ENCODE measurements around the gene FAM181A. TPM values are rescaled to one million over a fixed set of nuclear protein-coding genes. Genes with fewer than 3 reads are reported as not detected.

Gene FAM181A
- total RNA-seq = not detected

DNA sequence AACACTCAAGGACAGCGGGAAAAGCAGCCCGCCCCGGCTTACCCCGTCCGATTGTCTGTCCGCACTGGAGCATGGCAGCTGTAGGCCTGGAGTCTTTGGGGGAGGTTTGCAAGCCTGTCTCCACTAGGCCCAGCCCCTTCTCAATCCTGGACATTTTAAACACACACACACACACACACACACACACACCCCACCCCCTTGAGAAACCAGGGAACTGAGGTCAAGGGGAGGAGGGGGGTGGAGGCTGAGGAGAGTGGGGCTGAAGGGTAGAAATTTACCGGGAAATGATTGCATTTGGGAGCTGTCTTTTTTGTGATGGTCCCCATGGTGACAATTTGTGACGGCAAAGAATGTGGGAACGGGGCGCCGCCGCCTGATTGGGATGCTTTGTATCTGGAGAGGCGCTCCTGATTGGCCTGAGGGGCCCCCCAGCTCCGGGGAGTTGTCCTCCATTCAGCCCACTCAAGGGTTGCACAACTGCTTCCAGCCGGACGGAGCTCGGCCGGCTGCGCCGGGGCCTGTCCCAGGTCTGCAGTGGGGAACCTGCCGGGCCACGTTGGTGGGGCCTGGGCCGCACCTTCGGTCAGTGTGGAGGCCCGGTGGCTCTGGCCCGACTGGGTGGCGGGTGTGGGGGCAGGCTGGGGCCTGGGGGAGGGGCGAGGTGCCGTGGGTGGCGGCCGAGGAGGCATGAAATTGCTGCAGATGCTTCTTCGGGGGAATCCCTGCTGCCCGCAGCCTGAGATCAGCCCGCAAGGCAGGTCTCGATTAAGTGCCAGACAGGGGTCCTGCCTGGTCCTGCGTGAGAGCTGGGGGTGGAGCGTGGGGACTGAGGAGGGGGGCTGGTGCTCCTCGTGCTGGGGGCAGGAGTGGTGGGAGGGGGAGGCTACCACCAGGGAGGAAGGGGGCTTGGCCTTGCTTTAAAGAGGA is at the start of gene FAM181A:
FAM181A (plus strand) TSS at position 472 of the 927 bp plus-strand sequence. CDS start 942 bp downstream, outside the sequence.
- no peak for TF ChIP-seq POLR2A (IDR thresholded peaks at IDR 0.05)
- no peak for TF ChIP-seq CTCF (IDR thresholded peaks at IDR 0.05)
- 61 to 62% methylated on average over 31 to 37 of the region's 38 CpGs for WGBS, 2 donors
- DNase-seq (ENCODE audit: low spot score in 2 of 2) = no peak
- intact Hi-C loops (cut with DNase I; ENCODE audit: low total_unique reads) = no loop called here
- H3K4me3 ChIP-seq (ENCODE audit: low read depth, poor library complexity, severe bottlenecking) = no peak within 1 kb of the TSS

- intact Hi-C loops (cut with DNase I; ENCODE audit: low total_unique reads) = no loop called here
- TF ChIP-seq CTCF (IDR thresholded peaks at IDR 0.05) (no peak), POLR2A (IDR thresholded peaks at IDR 0.05) (no peak)
These were observed 48.9 kb upstream of the FAM181A start for GRCh38 chr14:93878212-93878611.

GRCh38 chr14:93878871-93879270 is 48.3 kb upstream of the FAM181A start:
- H3K4me3 ChIP-seq (ENCODE audit: low read depth, poor library complexity, severe bottlenecking) = no peak overlapping the region
- no peak for DNase-seq (ENCODE audit: low spot score in 2 of 2)
- intact Hi-C loops (cut with DNase I; ENCODE audit: low total_unique reads) = no loop called here
- WGBS, 2 donors = 86 to 92% methylated on average over 4 to 5 of the region's 5 CpGs
- TF ChIP-seq POLR2A (IDR thresholded peaks at IDR 0.05) (no peak), CTCF (IDR thresholded peaks at IDR 0.05) (no peak)

More at GRCh38 chr14:93878212-93878611, 48.9 kb upstream of the FAM181A start:
- no peak for DNase-seq (ENCODE audit: low spot score in 2 of 2)
- 59 to 72% methylated on average over 8 of the region's 8 CpGs for WGBS, 2 donors
- H3K4me3 ChIP-seq (ENCODE audit: low read depth, poor library complexity, severe bottlenecking) = no peak overlapping the region

DNA sequence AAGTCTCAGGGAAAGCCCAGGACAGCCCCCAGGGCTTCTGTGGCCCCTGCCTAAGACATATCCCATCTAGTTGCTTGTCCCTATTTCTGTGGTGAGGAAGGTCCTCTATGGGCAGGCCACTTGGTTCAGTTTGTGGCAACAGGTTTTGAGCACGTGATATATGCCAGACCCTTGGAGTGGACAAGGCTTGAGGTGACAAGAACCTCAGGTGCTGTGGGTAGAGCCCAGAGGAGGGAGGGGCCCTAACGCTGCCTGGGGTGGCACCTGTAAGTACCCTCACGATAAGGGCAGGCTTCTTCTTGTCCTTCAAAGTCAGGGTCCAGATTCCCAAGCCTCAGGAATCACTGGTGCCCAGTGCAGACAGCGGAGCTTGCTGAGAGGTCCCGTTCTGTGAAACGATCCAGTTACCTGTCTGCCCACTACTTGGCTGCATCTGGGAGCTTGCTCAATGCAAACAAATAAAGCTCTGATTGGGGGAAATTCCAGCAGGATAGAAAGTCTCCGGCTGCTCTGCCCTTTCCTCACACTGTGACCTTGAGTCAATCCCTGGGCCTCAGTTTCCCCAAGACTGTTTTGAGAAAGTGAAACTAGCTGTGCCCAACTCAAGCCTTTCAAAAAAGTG is 47.7 kb upstream of the FAM181A start:
- WGBS, 2 donors = 26 to 38% methylated on average over 7 of the region's 7 CpGs
- intact Hi-C loops (cut with DNase I; ENCODE audit: low total_unique reads) = no loop called here
- no peak for DNase-seq (ENCODE audit: low spot score in 2 of 2)
- TF ChIP-seq POLR2A (IDR thresholded peaks at IDR 0.05) = no peak
- TF ChIP-seq CTCF (IDR thresholded peaks at IDR 0.05) = no peak
- H3K4me3 ChIP-seq (ENCODE audit: low read depth, poor library complexity, severe bottlenecking) = no peak overlapping the region

GRCh38 chr14:93880021-93880820 is 46.9 kb upstream of the FAM181A start:
- TF ChIP-seq CTCF (IDR thresholded peaks at IDR 0.05) (no peak), POLR2A (IDR thresholded peaks at IDR 0.05) (no peak)
- intact Hi-C loops (cut with DNase I; ENCODE audit: low total_unique reads) = no loop called here
- no peak for DNase-seq (ENCODE audit: low spot score in 2 of 2)
- WGBS, 2 donors = 18% methylated on average over 11 of the region's 11 CpGs
- H3K4me3 ChIP-seq (ENCODE audit: low read depth, poor library complexity, severe bottlenecking) = no peak overlapping the region

Measured in lower leg skin (tissue), 4 donors.